GM21360 (cell line): Measurements from ENCODE around the gene VIT.

ENCODE experiments used
- ATAC-seq: cut with Tn5 transposase; IDR thresholded peaks from one replicate; pipeline ENCODE4 v1.9.1; 2021; ENCODE audit warnings: mild to moderate bottlenecking, moderate library complexity; ENCODE audit not compliant: unreplicated experiment

Gene VIT

GRCh38 chr2:36696533-36696932 lies at the start of gene VIT:
Gene VIT, plus strand, starts transcription at chr2:36696707. Its CDS starts 19,664 bp downstream, at chr2:36716371.
- no peak for ATAC-seq

GRCh38 chr2:36650031-36650829 lies 46.3 kb upstream of the VIT start:
- ATAC-seq: peak; percentile 95

- ATAC-seq: no peak
Measured at GRCh38 chr2:36653155-36653554, 43.4 kb upstream of the VIT start.

GRCh38 chr2:36653967-36654694 lies 42.4 kb upstream of the VIT start:
- ATAC-seq: no peak

- no peak for ATAC-seq
Measured at GRCh38 chr2:36655453-36655852, 41.1 kb upstream of the VIT start.

- no peak for ATAC-seq
Measured at GRCh38 chr2:36657703-36658102, 38.8 kb upstream of the VIT start.

- no peak for ATAC-seq
Measured at GRCh38 chr2:36658277-36658748, 38.2 kb upstream of the VIT start.

- no peak for ATAC-seq
Measured at GRCh38 chr2:36659218-36659617, 37.3 kb upstream of the VIT start.

GRCh38 chr2:36659872-36660312 lies 36.6 kb upstream of the VIT start:
- ATAC-seq: peak; percentile 63

- no peak for ATAC-seq
Measured at GRCh38 chr2:36662638-36663037, 33.9 kb upstream of the VIT start.

GRCh38 chr2:36663295-36663694 lies 33.2 kb upstream of the VIT start:
- no peak for ATAC-seq

- peak; percentile 86 for ATAC-seq
Measured at GRCh38 chr2:36663851-36664695, 32.4 kb upstream of the VIT start.

GRCh38 chr2:36664696-36665076 lies 31.8 kb upstream of the VIT start:
- ATAC-seq: no peak

GRCh38 chr2:36667931-36668330 lies 28.6 kb upstream of the VIT start:
- ATAC-seq: no peak

- no peak for ATAC-seq
Measured at GRCh38 chr2:36670881-36671595, 25.5 kb upstream of the VIT start.

GRCh38 chr2:36671731-36672130 lies 24.8 kb upstream of the VIT start:
- no peak for ATAC-seq

- no peak for ATAC-seq
Measured at GRCh38 chr2:36672199-36672598, 24.3 kb upstream of the VIT start.

- ATAC-seq: no peak
Measured at GRCh38 chr2:36675579-36676282, 20.8 kb upstream of the VIT start.

- ATAC-seq: no peak
Measured at GRCh38 chr2:36676364-36676763, 20.1 kb upstream of the VIT start.

GRCh38 chr2:36677386-36677785 lies 19.1 kb upstream of the VIT start:
- ATAC-seq: peak; percentile 48
